Measurements from ENCODE around the gene TTC6. TPM values are rescaled to one million over a fixed set of nuclear protein-coding genes. Genes with fewer than 3 reads are reported as not detected.

The TTC6 gene
- polyA plus RNA-seq, 3 donors = not detected

DNA sequence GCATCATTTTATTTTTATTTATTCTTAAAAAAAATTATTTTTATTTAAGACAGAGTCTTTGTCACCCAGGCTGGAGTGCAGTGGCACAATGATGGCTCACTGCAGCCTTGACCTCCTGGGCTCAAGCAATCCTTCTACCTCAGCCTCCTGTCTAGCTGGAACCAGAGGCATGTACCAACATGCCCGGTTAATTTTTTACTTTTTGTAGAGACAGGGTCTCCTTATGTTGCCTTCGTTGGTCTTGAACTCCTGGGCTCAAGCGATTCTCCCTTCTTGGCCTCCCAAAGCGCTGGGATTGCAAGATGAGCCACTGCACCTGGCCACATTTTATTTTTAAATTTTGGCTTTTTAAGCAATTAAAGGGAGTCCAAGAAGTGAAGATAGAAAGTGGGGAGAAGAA is 21.4 kb downstream of the TTC6 start:
- WGBS (ENCODE audit: insufficient coverage) = 92% methylated on average over 3 of the region's 4 CpGs

GRCh38 chr14:37617864-37618365 is 22.5 kb downstream of the TTC6 start:
- Mint-ChIP-seq H3K9me3 (peaks cover 14 to 34% (median 30%) of the 10 kb centered on the region in 7 donors), H3K4me1 (no peaks in the 10 kb centered on the region), H3K4me3 (no peak overlapping the region), H3K27ac (no peak overlapping the region), H3K27me3 (ENCODE audit: low read depth in 3 of 3) (peaks cover 16 to 29% (median 23%) of the 10 kb centered on the region in 3 donors), H3K36me3 (no peaks in the 10 kb centered on the region)
- Histone ChIP-seq H3K4me2 (replicated peaks; ENCODE audit: extremely low read depth, low read length, poor library complexity, severe bottlenecking) (no peak overlapping the region), H3K4me1 (ENCODE audit: control insufficient read depth in 1 of 2, insufficient read depth in 2 of 2, low read length in 2 of 2) (no peaks in the 10 kb centered on the region), H3K79me2 (ENCODE audit: insufficient read depth, low read length) (no peaks in the 10 kb centered on the region), H3K27ac (ENCODE audit: low read depth in 1 of 2, low read length in 2 of 2) (no peak overlapping the region), H2AFZ (ENCODE audit: insufficient read depth, low read depth, low read length, poor library complexity, severe bottlenecking) (no peak overlapping the region), H3K36me3 (replicated peaks in 1 of 2; ENCODE audit: control insufficient read depth in 1 of 2, insufficient read depth in 2 of 2, low read length in 2 of 2) (no peaks in the 10 kb centered on the region), H3K27me3 (ENCODE audit: control insufficient read depth in 2 of 2, insufficient read depth in 2 of 2, low read length in 2 of 2) (peaks cover 16 to 21% of the 10 kb centered on the region in 2 donors), H3K4me3 (replicated peaks in 1 of 3; ENCODE audit: low read depth in 2 of 3, low read length in 3 of 3) (no peak overlapping the region), H4K20me1 (ENCODE audit: insufficient read depth, low read length) (no peaks in the 10 kb centered on the region), H3K9me3 (replicated peaks in 1 of 2; ENCODE audit: control insufficient read depth in 1 of 2, insufficient read depth in 1 of 2, low read length in 2 of 2) (peaks cover 14 to 38% of the 10 kb centered on the region in 2 donors), H3K9ac (ENCODE audit: insufficient read depth, low read length, poor library complexity, severe bottlenecking) (no peak overlapping the region)
- no peak for DNase-seq
- WGBS (ENCODE audit: insufficient coverage) = 86% methylated on average over 1 of the region's 1 CpG
- intact Hi-C loops (cut with micrococcal nuclease) = no loop called here
- TF ChIP-seq CTCF (IDR thresholded peaks at IDR 0.05) = no peak

More for the DNA sequence above, 21.4 kb downstream of the TTC6 start:
- Histone ChIP-seq H3K27ac (ENCODE audit: low read depth in 1 of 2, low read length in 2 of 2) (no peak overlapping the region), H3K9me3 (replicated peaks in 1 of 2; ENCODE audit: control insufficient read depth in 1 of 2, insufficient read depth in 1 of 2, low read length in 2 of 2) (peaks cover 14 to 38% of the 10 kb centered on the region in 2 donors), H3K36me3 (replicated peaks in 1 of 2; ENCODE audit: control insufficient read depth in 1 of 2, insufficient read depth in 2 of 2, low read length in 2 of 2) (no peaks in the 10 kb centered on the region), H2AFZ (ENCODE audit: insufficient read depth, low read depth, low read length, poor library complexity, severe bottlenecking) (no peak overlapping the region), H3K79me2 (ENCODE audit: insufficient read depth, low read length) (no peaks in the 10 kb centered on the region), H3K9ac (ENCODE audit: insufficient read depth, low read length, poor library complexity, severe bottlenecking) (no peak overlapping the region), H3K4me1 (ENCODE audit: control insufficient read depth in 1 of 2, insufficient read depth in 2 of 2, low read length in 2 of 2) (no peaks in the 10 kb centered on the region), H3K4me2 (replicated peaks; ENCODE audit: extremely low read depth, low read length, poor library complexity, severe bottlenecking) (no peak overlapping the region), H4K20me1 (ENCODE audit: insufficient read depth, low read length) (no peaks in the 10 kb centered on the region), H3K4me3 (replicated peaks in 1 of 3; ENCODE audit: low read depth in 2 of 3, low read length in 3 of 3) (no peak overlapping the region), H3K27me3 (ENCODE audit: control insufficient read depth in 2 of 2, insufficient read depth in 2 of 2, low read length in 2 of 2) (peaks cover 11 to 16% of the 10 kb centered on the region in 2 donors)
- Mint-ChIP-seq H3K9me3 (peaks cover 5 to 33% (median 28%) of the 10 kb centered on the region in 7 donors), H3K27ac (no peak overlapping the region), H3K4me1 (no peaks in the 10 kb centered on the region), H3K36me3 (no peaks in the 10 kb centered on the region), H3K27me3 (ENCODE audit: low read depth in 3 of 3) (peaks cover 9 to 23% (median 14%) of the 10 kb centered on the region in 3 donors), H3K4me3 (no peak overlapping the region)
- no peak for TF ChIP-seq CTCF (IDR thresholded peaks at IDR 0.05)
- intact Hi-C loops (cut with micrococcal nuclease) = no loop called here
- no peak for DNase-seq

All from CD14-positive monocyte (primary cell).